OCI-LY1 (cell line): ENCODE measurements around the gene ZNF646.

Experiments
- EZH2 ChIP-seq: fragments of 200-600 bp; sonication (generic), shearing (Covaris generic); IDR thresholded peaks from 2 replicates; pipeline ENCODE4 v1.8.0; 2017; ENCODE audit warnings: borderline replicate concordance, mixed run types, mild to moderate bottlenecking, antibody characterized with exemption, low read length, moderate library complexity, mixed read lengths
- TF ChIP-seq, protein P1 (sequence below): fragments of 200-600 bp; sonication (generic), shearing (Covaris generic); IDR thresholded peaks from 2 replicates; pipeline ENCODE4 v1.5.1; 2017; ENCODE audit warnings: mild to moderate bottlenecking, antibody characterized with exemption, low read length, moderate library complexity, mixed read lengths

DNA sequence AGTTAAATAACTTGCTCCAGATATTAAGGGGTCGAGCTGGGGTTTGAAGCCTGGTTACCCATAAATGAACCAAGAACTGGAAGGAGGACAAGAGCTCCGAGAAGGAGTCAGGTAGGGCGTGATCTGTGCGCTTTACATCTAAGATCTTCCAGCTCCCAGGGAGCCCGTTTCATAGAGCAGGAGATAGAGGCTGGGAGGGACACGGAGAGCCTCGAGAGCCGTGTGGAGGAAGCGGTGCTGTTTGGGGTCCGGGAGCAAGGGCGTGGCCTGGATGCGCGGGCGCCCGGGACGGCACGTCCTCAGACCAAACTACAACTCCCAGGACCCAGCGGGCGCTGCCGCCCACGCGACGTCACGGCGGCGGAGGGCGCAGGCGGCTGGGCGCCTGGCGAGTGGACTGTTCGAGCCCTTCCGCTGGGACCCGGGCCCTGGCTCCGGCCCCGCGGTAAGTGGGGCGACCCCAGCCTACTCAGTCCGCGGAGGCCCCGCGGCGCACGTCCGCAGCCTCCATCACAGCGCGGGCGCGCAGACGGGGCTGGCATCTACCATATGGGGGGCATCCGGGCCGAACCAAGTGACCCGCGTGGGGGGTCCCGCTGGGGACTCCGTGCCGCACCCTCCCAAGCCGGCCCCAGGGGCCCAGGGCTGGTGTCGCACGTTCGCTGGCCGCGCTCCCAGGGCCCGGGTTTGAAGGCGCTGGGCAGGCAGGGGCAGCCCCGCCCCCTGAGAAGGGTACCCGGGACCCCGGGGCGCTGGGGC lies 34.0 kb downstream of the ZNF646 start, which contains the start of gene BCKDK:
- TF ChIP-seq, protein P1, sequence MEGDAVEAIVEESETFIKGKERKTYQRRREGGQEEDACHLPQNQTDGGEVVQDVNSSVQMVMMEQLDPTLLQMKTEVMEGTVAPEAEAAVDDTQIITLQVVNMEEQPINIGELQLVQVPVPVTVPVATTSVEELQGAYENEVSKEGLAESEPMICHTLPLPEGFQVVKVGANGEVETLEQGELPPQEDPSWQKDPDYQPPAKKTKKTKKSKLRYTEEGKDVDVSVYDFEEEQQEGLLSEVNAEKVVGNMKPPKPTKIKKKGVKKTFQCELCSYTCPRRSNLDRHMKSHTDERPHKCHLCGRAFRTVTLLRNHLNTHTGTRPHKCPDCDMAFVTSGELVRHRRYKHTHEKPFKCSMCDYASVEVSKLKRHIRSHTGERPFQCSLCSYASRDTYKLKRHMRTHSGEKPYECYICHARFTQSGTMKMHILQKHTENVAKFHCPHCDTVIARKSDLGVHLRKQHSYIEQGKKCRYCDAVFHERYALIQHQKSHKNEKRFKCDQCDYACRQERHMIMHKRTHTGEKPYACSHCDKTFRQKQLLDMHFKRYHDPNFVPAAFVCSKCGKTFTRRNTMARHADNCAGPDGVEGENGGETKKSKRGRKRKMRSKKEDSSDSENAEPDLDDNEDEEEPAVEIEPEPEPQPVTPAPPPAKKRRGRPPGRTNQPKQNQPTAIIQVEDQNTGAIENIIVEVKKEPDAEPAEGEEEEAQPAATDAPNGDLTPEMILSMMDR, result no peak
- no peak for TF ChIP-seq EZH2
